SU-DHL-6 (cell line): ENCODE results near the gene TTC12.

Experiments
- EZH2phosphoT487 ChIP-seq: fragments of 200-600 bp; sonication (generic), shearing (Covaris generic); conservative IDR thresholded peaks from 2 replicates; pipeline ENCODE4 v1.6.1; 2018; ENCODE audit warnings: mild to moderate bottlenecking, antibody characterized with exemption, low read length, moderate library complexity, mixed read lengths
- TF ChIP-seq, protein P1 (sequence below): fragments of 200-600 bp; sonication (generic); IDR thresholded peaks from one replicate; pipeline ENCODE4 v1.5.1; 2017; ENCODE audit warnings: antibody characterized with exemption, mild to moderate bottlenecking, low read length, moderate library complexity; ENCODE audit not compliant: insufficient read depth, poor library complexity, severe bottlenecking

DNA sequence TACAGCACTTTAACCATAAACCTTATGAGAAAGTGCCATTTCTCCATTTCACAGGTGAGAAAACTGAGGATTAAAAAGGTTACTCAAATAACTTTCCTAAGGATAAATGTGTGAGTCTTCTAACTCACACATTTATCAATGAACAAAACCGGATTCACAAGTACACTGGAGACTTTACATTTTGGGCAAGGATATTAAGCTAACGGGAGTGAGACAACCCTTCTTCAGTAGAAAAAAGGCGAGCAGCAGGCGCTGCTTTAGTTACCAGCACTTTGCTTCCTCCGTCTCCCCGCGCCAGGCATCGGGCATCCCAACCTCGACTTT, 356 bp upstream of the TTC12 start:
- TF ChIP-seq, protein P1, sequence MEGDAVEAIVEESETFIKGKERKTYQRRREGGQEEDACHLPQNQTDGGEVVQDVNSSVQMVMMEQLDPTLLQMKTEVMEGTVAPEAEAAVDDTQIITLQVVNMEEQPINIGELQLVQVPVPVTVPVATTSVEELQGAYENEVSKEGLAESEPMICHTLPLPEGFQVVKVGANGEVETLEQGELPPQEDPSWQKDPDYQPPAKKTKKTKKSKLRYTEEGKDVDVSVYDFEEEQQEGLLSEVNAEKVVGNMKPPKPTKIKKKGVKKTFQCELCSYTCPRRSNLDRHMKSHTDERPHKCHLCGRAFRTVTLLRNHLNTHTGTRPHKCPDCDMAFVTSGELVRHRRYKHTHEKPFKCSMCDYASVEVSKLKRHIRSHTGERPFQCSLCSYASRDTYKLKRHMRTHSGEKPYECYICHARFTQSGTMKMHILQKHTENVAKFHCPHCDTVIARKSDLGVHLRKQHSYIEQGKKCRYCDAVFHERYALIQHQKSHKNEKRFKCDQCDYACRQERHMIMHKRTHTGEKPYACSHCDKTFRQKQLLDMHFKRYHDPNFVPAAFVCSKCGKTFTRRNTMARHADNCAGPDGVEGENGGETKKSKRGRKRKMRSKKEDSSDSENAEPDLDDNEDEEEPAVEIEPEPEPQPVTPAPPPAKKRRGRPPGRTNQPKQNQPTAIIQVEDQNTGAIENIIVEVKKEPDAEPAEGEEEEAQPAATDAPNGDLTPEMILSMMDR, result no peak
- TF ChIP-seq EZH2phosphoT487, result no peak
